CD14-positive monocyte (primary cell): Measurements from ENCODE around the gene LHPP. TPM values are rescaled to one million over a fixed set of nuclear protein-coding genes. Genes with fewer than 3 reads are reported as not detected.

Experiments
- DNase-seq, 3 donors: peaks; one replicate each; pipeline ENCODE4 v3.0.0-alpha.2; 2011 to 2022
- H2AFZ ChIP-seq: 2 replicates; pipeline ENCODE4 v1.6.0; 2012; ENCODE audit warnings: mild to moderate bottlenecking, low read depth, low read length, inconsistent platforms; ENCODE audit not compliant: insufficient read depth, poor library complexity, severe bottlenecking
- H3K27ac ChIP-seq, 2 donors: 1 replicate in 1 of 2; 2 replicates in 1 of 2; pipeline ENCODE4 v1.5.1; 2012 to 2013; ENCODE audit warnings: low read length in 2 of 2, control low read depth in 1 of 2, inconsistent platforms in 1 of 2, low read depth in 1 of 2, mild to moderate bottlenecking in 1 of 2
- H3K27me3 ChIP-seq, 2 donors: one replicate each; pipeline versions ENCODE4 v1.6.0 to v1.6.1; 2011 to 2013; ENCODE audit warnings: low read length in 2 of 2; ENCODE audit not compliant: control insufficient read depth in 2 of 2, insufficient read depth in 2 of 2
- H3K36me3 ChIP-seq, 2 donors: replicated peaks in 1 of 2; 1 replicate in 1 of 2; 2 replicates in 1 of 2; pipeline versions ENCODE4 v1.5.1 to v1.6.1; 2012 to 2013; ENCODE audit warnings: low read length in 2 of 2, control low read depth in 1 of 2, inconsistent platforms in 1 of 2, mild to moderate bottlenecking in 1 of 2; ENCODE audit not compliant: insufficient read depth in 2 of 2, control insufficient read depth in 1 of 2
- H3K4me1 ChIP-seq, 2 donors: 1 replicate in 1 of 2; 2 replicates in 1 of 2; pipeline versions ENCODE4 v1.5.1 to v1.6.1; 2012 to 2013; ENCODE audit warnings: low read length in 2 of 2, control low read depth in 1 of 2, inconsistent platforms in 1 of 2, mild to moderate bottlenecking in 1 of 2, moderate library complexity in 1 of 2; ENCODE audit not compliant: insufficient read depth in 2 of 2, control insufficient read depth in 1 of 2
- H3K4me2 ChIP-seq: replicated peaks from 2 replicates; pipeline ENCODE3; 2012; ENCODE audit warnings: low read length, moderate library complexity, mild to moderate bottlenecking; ENCODE audit not compliant: poor library complexity, severe bottlenecking; ENCODE audit errors: extremely low read depth
- H3K4me3 ChIP-seq, 3 experiments: fragments of 200-600 bp in 1 of 3; sonication (generic) in 1 of 3; replicated peaks in 1 of 3; 1 replicate in 2 of 3; 2 replicates in 1 of 3; pipeline ENCODE4 v1.5.1; 2011 to 2013; ENCODE audit warnings: low read length in 3 of 3, mild to moderate bottlenecking in 3 of 3, control low read depth in 2 of 3, low read depth in 2 of 3, inconsistent platforms in 1 of 3, moderate library complexity in 1 of 3
- H3K79me2 ChIP-seq: 2 replicates; pipeline ENCODE4 v1.6.0; 2012; ENCODE audit warnings: mild to moderate bottlenecking, control low read depth, inconsistent platforms, low read length, moderate library complexity; ENCODE audit not compliant: insufficient read depth
- H3K9ac ChIP-seq: 2 replicates; pipeline ENCODE4 v1.6.0; 2017; ENCODE audit warnings: low read length, mild to moderate bottlenecking; ENCODE audit not compliant: insufficient read depth, poor library complexity, severe bottlenecking
- H3K9me3 ChIP-seq, 2 donors: replicated peaks in 1 of 2; 1 replicate in 1 of 2; 2 replicates in 1 of 2; pipeline versions ENCODE4 v1.5.1 to v1.6.1; 2012 to 2013; ENCODE audit warnings: low read length in 2 of 2, control low read depth in 1 of 2; ENCODE audit not compliant: control insufficient read depth in 1 of 2, insufficient read depth in 1 of 2
- H4K20me1 ChIP-seq: 2 replicates; pipeline ENCODE4 v1.6.0; 2012; ENCODE audit warnings: mild to moderate bottlenecking, low read length, control low read depth, moderate library complexity; ENCODE audit not compliant: insufficient read depth
- H3K27ac Mint-ChIP-seq, 7 donors: one replicate each; pipeline ENCODE4 v1.8.0; 2020; ENCODE audit warnings: mild to moderate bottlenecking in 7 of 7, mixed read lengths in 7 of 7, moderate library complexity in 6 of 7, inconsistent platforms in 2 of 7
- H3K27me3 Mint-ChIP-seq, 3 donors: one replicate each; pipeline ENCODE4 v1.8.0; 2021 to 2022; ENCODE audit warnings: low read depth in 3 of 3, mild to moderate bottlenecking in 3 of 3, mixed read lengths in 3 of 3, moderate library complexity in 3 of 3, inconsistent platforms in 1 of 3
- H3K36me3 Mint-ChIP-seq, 2 donors: one replicate each; pipeline ENCODE4 v1.8.0; 2020; ENCODE audit warnings: mixed read lengths in 2 of 2, inconsistent platforms in 1 of 2, mild to moderate bottlenecking in 1 of 2
- H3K4me1 Mint-ChIP-seq: one replicate; pipeline ENCODE4 v1.8.0; 2020; ENCODE audit warnings: mild to moderate bottlenecking, mixed read lengths
- H3K4me3 Mint-ChIP-seq, 2 donors: one replicate each; pipeline ENCODE4 v1.8.0; 2020; ENCODE audit warnings: mild to moderate bottlenecking in 2 of 2, mixed read lengths in 2 of 2, moderate library complexity in 1 of 2
- H3K9me3 Mint-ChIP-seq, 7 donors: one replicate each; pipeline ENCODE4 v1.8.0; 2020 to 2022; ENCODE audit warnings: mixed read lengths in 7 of 7, mild to moderate bottlenecking in 6 of 7, moderate library complexity in 6 of 7, inconsistent platforms in 2 of 7
- CTCF ChIP-seq: fragments of 200-600 bp; IDR thresholded peaks from one replicate; pipeline ENCODE4 v1.8.0; 2022; ENCODE audit warnings: antibody characterized with exemption, mild to moderate bottlenecking
- WGBS: methylation state at CpG from one replicate; pipeline ENCODE4 v1.1.5; 2013; ENCODE audit warnings: missing lambda C conversion rate; ENCODE audit not compliant: insufficient coverage; 5-methylcytosine and 5-hydroxymethylcytosine counted together
- intact Hi-C, 2 donors: fragments of 100-400 bp; cut with micrococcal nuclease; formaldehyde crosslinking; loops; one replicate each; pipeline versions ENCODE4 v1.15.0 to v1.15.1; 2023
- polyA plus RNA-seq, 3 donors: library from polyadenylated mRNA; depleted of rRNA in 1 of 3; unstranded in 2 of 3; stranded (reverse) in 1 of 3; fragments of 300-500 nt in 2 of 3; fragments of >200 nt in 1 of 3; fragmentation: Illumina TruSeq in 2 of 3; gene quantifications; 1 replicate in 2 of 3; 2 replicates in 1 of 3; pipeline ENCODE4 v1.2.3, GENCODE V29; 2012 to 2021

The LHPP gene
- polyA plus RNA-seq, 3 donors = 15.2 to 20.6 (median 19.5) TPM

DNA sequence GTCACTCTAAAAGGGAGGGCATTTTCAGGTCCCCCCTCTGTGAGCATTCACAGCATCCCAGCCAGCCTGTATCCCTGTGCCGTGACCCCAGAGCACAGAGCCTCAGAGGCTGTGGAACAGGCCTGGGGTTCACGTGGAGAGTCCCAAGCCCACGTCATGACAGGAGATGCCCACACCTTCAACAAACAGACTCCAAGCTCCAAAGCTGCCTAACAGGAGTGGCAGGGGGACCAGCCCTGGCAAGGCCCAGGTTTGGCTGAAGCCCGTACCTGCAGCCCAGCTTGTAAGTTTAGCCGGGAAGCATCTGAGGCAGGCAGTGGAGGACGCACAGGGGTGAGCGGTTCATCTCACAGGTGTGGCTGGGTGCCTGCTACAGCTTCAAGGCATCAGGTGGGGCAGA lies 33.5 kb downstream of the LHPP start:
- H3K27ac Mint-ChIP-seq = no peak overlapping the region
- DNase-seq = no peak
- peaks cover 12 to 17% of the 10 kb centered on the region in 2 donors for H3K4me1 ChIP-seq
- H4K20me1 ChIP-seq = no peaks in the 10 kb centered on the region
- H3K27me3 Mint-ChIP-seq = peaks cover 0 to 2% (median 0%) of the 10 kb centered on the region in 3 donors
- H3K9me3 ChIP-seq = no peaks in the 10 kb centered on the region
- no peak overlapping the region for H3K9ac ChIP-seq
- no peak overlapping the region for H3K4me2 ChIP-seq
- no peak overlapping the region for H3K27ac ChIP-seq
- H3K4me3 Mint-ChIP-seq = no peak overlapping the region
- no peak overlapping the region for H2AFZ ChIP-seq
- H3K27me3 ChIP-seq = no peaks in the 10 kb centered on the region
- H3K36me3 Mint-ChIP-seq = peaks cover 20 to 26% of the 10 kb centered on the region in 2 donors
- H3K36me3 ChIP-seq = peaks cover 0 to 3% of the 10 kb centered on the region in 2 donors
- H3K9me3 Mint-ChIP-seq = no peaks in the 10 kb centered on the region
- H3K4me3 ChIP-seq = no peak overlapping the region
- H3K4me1 Mint-ChIP-seq = peaks cover 19% of the 10 kb centered on the region
- intact Hi-C loops = no loop called here
- 93% methylated on average over 7 of the region's 7 CpGs for WGBS
- no peak for TF ChIP-seq CTCF
- H3K79me2 ChIP-seq = no peaks in the 10 kb centered on the region

GRCh38 chr10:124495725-124496124 lies 34.1 kb downstream of the LHPP start:
- H3K9me3 Mint-ChIP-seq = peaks cover 1 to 4% (median 2%) of the 10 kb centered on the region in 7 donors
- no peaks in the 10 kb centered on the region for H3K79me2 ChIP-seq
- no peak overlapping the region for H3K4me3 Mint-ChIP-seq
- DNase-seq = no peak
- no peaks in the 10 kb centered on the region for H4K20me1 ChIP-seq
- H3K36me3 Mint-ChIP-seq = peaks cover 20 to 26% of the 10 kb centered on the region in 2 donors
- 96% methylated on average over 6 of the region's 11 CpGs for WGBS
- H3K27ac ChIP-seq = no peak overlapping the region
- H3K27me3 ChIP-seq = no peaks in the 10 kb centered on the region
- peaks cover 12 to 17% of the 10 kb centered on the region in 2 donors for H3K4me1 ChIP-seq
- no peak overlapping the region for H3K9ac ChIP-seq
- H3K27me3 Mint-ChIP-seq = no peaks in the 10 kb centered on the region
- no peak overlapping the region for H3K4me3 ChIP-seq
- H3K27ac Mint-ChIP-seq = no peak overlapping the region
- peaks cover 20% of the 10 kb centered on the region for H3K4me1 Mint-ChIP-seq
- no peaks in the 10 kb centered on the region for H3K9me3 ChIP-seq
- no peak overlapping the region for H3K4me2 ChIP-seq
- H3K36me3 ChIP-seq = no peaks in the 10 kb centered on the region
- TF ChIP-seq CTCF = no peak
- H2AFZ ChIP-seq = no peak overlapping the region
- intact Hi-C loops = no loop called here
